Measurements from ENCODE around the gene SMYD2.

Gene SMYD2

GRCh38 chr1:214349008-214349407, 68.0 kb downstream of the SMYD2 start:
- no peak for TF ChIP-seq JUND (IDR thresholded peaks at IDR 0.05; ENCODE audit: low read depth)
- in situ Hi-C loops (cut with HindIII; ENCODE audit: low pct_unique_long_range_greater_than_20kb, low sequenced_read_pairs) = no loop called here
- DNase-seq (ENCODE audit: low read depth in 1 of 2, low spot score in 1 of 2) = no peak

GRCh38 chr1:214349781-214350180, 68.8 kb downstream of the SMYD2 start:
- DNase-seq (ENCODE audit: low read depth in 1 of 2, low spot score in 1 of 2) = no peak
- in situ Hi-C loops (cut with HindIII; ENCODE audit: low pct_unique_long_range_greater_than_20kb, low sequenced_read_pairs) = no loop called here

GRCh38 chr1:214351551-214352277, 70.8 kb downstream of the SMYD2 start:
- in situ Hi-C loops (cut with HindIII; ENCODE audit: low pct_unique_long_range_greater_than_20kb, low sequenced_read_pairs) = no loop called here
- TF ChIP-seq JUND (IDR thresholded peaks at IDR 0.05; ENCODE audit: low read depth) = no peak
- DNase-seq (ENCODE audit: low read depth in 1 of 2, low spot score in 1 of 2) = no peak

More at GRCh38 chr1:214349781-214350180, 68.8 kb downstream of the SMYD2 start:
- no peak for TF ChIP-seq JUND (IDR thresholded peaks at IDR 0.05; ENCODE audit: low read depth)

GRCh38 chr1:214352838-214353237, 71.9 kb downstream of the SMYD2 start:
- in situ Hi-C loops (cut with HindIII; ENCODE audit: low pct_unique_long_range_greater_than_20kb, low sequenced_read_pairs) = no loop called here
- DNase-seq (ENCODE audit: low read depth in 1 of 2, low spot score in 1 of 2) = no peak
- no peak for TF ChIP-seq JUND (IDR thresholded peaks at IDR 0.05; ENCODE audit: low read depth)

GRCh38 chr1:214354440-214355148, 73.6 kb downstream of the SMYD2 start:
- in situ Hi-C loops (cut with HindIII; ENCODE audit: low pct_unique_long_range_greater_than_20kb, low sequenced_read_pairs) = no loop called here
- DNase-seq (ENCODE audit: low read depth in 1 of 2, low spot score in 1 of 2) = no peak

GRCh38 chr1:214360116-214360515, 79.2 kb downstream of the SMYD2 start:
- no peak for TF ChIP-seq JUND (IDR thresholded peaks at IDR 0.05; ENCODE audit: low read depth)
- no peak for DNase-seq (ENCODE audit: low read depth in 1 of 2, low spot score in 1 of 2)
- in situ Hi-C loops (cut with HindIII; ENCODE audit: low pct_unique_long_range_greater_than_20kb, low sequenced_read_pairs) = no loop called here

More at GRCh38 chr1:214354440-214355148, 73.6 kb downstream of the SMYD2 start:
- no peak for TF ChIP-seq JUND (IDR thresholded peaks at IDR 0.05; ENCODE audit: low read depth)

- DNase-seq (ENCODE audit: low read depth in 1 of 2, low spot score in 1 of 2) = no peak
- TF ChIP-seq JUND (IDR thresholded peaks at IDR 0.05; ENCODE audit: low read depth) = no peak
- in situ Hi-C loops (cut with HindIII; ENCODE audit: low pct_unique_long_range_greater_than_20kb, low sequenced_read_pairs) = no loop called here
Observed at GRCh38 chr1:214360525-214361164, 79.7 kb downstream of the SMYD2 start.

GRCh38 chr1:214361636-214362035, 80.7 kb downstream of the SMYD2 start:
- in situ Hi-C loops (cut with HindIII; ENCODE audit: low pct_unique_long_range_greater_than_20kb, low sequenced_read_pairs) = no loop called here
- DNase-seq (ENCODE audit: low read depth in 1 of 2, low spot score in 1 of 2) = no peak
- no peak for TF ChIP-seq JUND (IDR thresholded peaks at IDR 0.05; ENCODE audit: low read depth)

GRCh38 chr1:214362188-214362882, 81.4 kb downstream of the SMYD2 start:
- no peak for TF ChIP-seq JUND (IDR thresholded peaks at IDR 0.05; ENCODE audit: low read depth)
- DNase-seq (ENCODE audit: low read depth in 1 of 2, low spot score in 1 of 2) = no peak
- in situ Hi-C loops (cut with HindIII; ENCODE audit: low pct_unique_long_range_greater_than_20kb, low sequenced_read_pairs) = no loop called here

- TF ChIP-seq JUND (IDR thresholded peaks at IDR 0.05; ENCODE audit: low read depth) = no peak
- in situ Hi-C loops (cut with HindIII; ENCODE audit: low pct_unique_long_range_greater_than_20kb, low sequenced_read_pairs) = no loop called here
- no peak for DNase-seq (ENCODE audit: low read depth in 1 of 2, low spot score in 1 of 2)
Observed at GRCh38 chr1:214363386-214363785, 82.4 kb downstream of the SMYD2 start.

- DNase-seq (ENCODE audit: low read depth in 1 of 2, low spot score in 1 of 2) = no peak
- in situ Hi-C loops (cut with HindIII; ENCODE audit: low pct_unique_long_range_greater_than_20kb, low sequenced_read_pairs) = no loop called here
- no peak for TF ChIP-seq JUND (IDR thresholded peaks at IDR 0.05; ENCODE audit: low read depth)
Observed at GRCh38 chr1:214364386-214364785, 83.4 kb downstream of the SMYD2 start.

- TF ChIP-seq JUND (IDR thresholded peaks at IDR 0.05; ENCODE audit: low read depth) = no peak
- in situ Hi-C loops (cut with HindIII; ENCODE audit: low pct_unique_long_range_greater_than_20kb, low sequenced_read_pairs) = no loop called here
- DNase-seq (ENCODE audit: low read depth in 1 of 2, low spot score in 1 of 2) = no peak
Observed at GRCh38 chr1:214364786-214365295, 83.9 kb downstream of the SMYD2 start.
